HG02970 (cell line): ENCODE results near the gene PAPOLA.

Experiments used
- ATAC-seq: cut with Tn5 transposase; IDR thresholded peaks from one replicate; pipeline ENCODE4 v1.9.1; 2021; ENCODE audit warnings: mild to moderate bottlenecking, moderate library complexity, moderate number of reproducible peaks; ENCODE audit not compliant: unreplicated experiment, low FRiP score

The PAPOLA gene

DNA sequence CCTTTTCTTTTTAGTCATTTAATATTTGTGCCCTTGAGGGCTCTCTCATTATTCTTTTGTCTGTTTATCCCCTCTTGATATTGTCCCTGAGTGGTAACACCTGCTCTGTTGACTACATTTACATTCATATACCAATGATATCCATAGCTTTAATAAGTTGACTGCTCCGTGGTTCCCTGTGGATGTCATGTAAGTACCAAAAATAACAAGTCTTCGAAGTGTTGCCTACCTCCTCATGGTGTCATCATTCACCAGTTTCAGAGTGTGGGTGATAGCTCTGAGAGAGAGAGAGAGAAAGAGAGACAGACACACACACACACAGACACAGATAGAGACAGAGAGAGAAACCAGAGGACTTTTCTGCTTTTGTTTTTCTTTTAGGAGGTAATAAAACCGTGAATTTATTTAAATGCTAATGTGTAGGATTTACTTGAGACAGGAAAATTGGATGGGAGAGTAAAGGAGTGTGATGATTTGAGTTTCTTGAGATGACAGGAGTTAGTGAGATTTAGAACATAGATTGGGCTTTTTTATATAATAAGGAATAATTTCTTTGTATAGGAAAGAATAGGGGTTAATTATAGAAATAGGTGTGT lies 52.2 kb downstream of the PAPOLA start:
- ATAC-seq: no peak

DNA sequence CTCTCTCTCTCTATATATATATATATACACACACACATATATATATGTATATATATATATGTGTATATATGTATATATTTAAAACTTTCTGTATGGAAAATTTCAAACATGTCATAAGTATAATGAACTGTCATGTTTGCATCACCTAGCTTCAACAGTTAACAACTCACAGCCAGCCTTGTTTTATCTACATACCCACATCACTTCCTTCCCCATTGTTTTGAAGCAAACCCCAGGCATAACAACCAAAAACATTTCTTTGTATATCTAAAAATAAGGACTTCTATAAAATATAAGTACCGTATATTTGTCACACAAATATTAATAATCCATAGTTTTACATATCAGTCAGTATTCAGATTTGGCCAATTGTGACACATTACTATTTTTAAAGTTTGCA lies 57.4 kb downstream of the PAPOLA start:
- no peak for ATAC-seq

DNA sequence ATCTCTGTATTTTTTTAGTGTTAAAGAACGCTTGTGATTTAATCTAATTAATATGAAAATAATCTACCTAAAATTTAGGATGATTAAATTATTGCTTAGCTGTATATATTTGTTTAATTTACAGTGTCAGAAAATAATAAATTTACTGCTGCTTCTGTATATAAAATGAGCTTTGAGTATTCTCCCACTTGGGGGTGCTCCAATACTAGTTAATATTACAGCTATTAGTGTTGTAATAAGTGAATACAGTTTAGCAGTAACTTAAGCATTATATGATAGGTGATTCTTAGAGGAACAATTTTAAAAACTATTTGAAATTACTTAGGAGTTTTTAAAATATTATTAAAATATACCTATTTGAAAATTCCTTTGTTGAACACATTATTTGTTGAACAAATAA lies 62.2 kb downstream of the PAPOLA start:
- no peak for ATAC-seq

DNA sequence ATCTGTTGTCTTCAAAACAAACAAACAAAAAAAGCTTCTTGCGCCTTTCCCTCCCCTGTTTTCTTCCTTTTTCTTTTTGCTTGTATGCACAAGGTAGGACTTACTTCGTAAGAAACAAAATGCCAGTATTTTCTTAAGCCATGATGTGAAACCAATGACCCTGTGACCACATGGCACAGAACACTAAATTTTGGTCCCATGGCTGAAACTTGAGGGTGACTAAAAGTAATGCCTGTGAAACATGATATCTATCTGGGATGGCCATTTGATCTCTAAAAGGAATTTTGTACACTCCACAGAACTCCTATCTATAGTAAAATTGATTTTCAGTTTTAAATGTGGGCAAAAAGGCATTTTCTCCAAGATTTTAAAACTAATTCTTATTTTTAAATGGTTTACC lies 63.6 kb downstream of the PAPOLA start:
- no peak for ATAC-seq

DNA sequence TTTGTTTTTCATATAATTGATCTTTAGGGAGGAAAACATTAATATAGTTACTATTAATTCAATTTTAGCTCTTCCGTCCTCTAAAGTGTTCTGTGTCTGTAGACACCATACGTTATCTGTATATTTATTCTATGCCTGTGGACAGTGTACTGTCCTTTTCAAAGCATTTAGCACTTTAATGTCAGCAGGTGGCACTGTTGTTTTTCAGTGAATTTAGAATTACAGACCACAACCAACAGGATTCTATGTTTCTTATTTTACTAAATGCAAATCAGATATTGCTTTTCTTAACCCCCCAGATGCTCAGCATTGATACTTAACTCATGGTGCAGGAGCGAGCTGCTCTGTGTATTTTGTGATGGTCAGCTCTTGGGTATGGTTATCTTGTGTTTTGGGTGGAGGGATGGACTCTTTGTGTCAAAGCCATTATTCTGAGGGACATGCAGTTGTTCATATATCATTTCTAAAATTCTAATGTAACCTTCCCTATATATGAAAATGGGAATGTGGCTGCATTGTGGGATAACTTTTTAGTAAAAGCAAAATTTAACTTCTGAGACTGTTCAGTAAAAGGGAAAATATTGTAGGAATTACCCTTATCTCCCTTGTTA lies 65.2 kb downstream of the PAPOLA start:
- ATAC-seq: no peak

DNA sequence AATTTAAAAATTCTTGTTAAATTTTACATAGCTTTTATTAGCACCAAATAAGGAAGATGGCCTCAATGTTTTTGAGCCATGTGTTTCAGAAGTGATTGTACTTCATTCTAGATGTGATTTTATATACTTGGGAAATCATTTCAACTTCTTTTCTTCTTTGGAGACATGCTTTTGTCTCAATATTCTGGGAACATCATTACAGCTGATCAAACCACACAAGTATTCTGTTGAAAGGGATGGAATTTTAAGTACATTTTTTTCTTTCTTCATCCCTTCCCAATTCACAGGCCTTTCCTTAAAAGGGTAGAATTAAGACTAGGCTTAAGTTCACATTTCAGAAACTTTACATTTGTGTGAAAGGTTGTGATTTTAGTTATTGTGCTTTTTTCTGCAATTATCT lies 66.4 kb downstream of the PAPOLA start:
- ATAC-seq: no peak

DNA sequence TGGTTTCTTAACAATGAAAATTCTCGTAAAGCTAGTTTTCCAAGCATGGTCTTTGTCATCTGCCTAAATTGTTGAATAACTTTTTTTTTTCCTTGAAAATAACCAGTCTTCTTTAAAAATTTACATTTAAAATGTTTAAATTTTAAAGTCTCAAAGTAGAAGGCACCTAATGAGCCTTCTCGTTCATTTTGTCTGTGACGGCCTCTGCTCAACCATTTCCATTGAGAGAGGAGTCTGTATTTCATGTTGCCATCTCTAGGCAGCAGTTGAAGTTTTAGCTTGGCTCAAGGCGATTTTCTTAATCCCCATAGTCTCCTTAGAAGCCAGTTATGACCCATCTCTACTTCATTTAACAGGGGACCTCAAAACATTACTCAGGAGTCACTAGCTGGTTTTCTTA lies 69.1 kb downstream of the PAPOLA start:
- no peak for ATAC-seq

DNA sequence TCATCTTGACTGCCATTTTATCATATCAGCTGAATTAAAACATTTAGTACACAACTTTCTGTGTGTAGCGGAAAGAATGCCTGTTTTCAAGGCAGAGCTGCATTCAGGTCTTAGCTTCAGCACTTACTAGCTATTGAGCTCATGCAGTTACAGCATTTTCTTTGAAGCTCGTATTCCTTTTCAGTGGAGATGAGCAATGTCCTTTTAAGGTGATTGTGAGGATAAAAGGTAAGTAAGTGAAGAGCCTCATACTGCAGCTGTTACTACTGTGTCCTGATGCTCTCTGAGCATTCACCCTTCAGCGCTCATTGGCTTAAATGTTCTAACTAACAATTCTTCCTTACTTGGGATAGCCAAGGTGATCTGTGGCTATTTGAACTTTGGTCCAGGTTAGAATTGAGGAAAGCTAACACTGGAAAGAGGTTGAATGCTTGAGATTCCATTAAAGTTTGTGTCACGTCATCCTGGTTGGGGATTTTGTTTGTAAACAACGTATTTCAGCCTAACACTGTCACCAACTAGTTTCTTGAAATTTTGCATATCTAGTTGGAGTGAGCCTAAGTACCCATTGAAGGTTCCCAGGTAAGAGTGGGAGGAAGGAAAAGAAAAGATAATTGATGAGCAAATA lies 71.4 kb downstream of the PAPOLA start:
- ATAC-seq: no peak

DNA sequence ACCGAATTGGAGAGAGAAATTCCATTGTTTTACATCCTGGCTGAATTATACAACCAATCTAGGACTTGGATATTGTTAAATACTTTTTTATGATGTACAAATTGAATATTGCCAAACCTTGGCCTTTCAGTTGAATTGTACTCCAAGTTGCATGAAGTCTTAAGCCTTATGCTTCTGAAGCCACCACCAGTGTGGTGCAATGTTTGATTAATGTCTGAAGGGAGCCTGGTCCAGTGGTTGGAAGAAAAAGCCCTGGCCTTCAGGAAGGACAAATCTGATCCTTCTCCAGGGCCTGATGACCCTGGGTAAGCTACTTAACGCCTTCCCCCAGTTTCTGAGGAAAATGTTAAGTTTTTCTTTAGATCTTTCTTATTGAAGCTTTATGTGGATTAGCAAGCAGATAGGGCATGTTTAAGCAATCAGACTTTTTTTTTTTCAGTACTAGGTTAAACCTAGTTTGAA lies 72.0 kb downstream of the PAPOLA start:
- no peak for ATAC-seq

DNA sequence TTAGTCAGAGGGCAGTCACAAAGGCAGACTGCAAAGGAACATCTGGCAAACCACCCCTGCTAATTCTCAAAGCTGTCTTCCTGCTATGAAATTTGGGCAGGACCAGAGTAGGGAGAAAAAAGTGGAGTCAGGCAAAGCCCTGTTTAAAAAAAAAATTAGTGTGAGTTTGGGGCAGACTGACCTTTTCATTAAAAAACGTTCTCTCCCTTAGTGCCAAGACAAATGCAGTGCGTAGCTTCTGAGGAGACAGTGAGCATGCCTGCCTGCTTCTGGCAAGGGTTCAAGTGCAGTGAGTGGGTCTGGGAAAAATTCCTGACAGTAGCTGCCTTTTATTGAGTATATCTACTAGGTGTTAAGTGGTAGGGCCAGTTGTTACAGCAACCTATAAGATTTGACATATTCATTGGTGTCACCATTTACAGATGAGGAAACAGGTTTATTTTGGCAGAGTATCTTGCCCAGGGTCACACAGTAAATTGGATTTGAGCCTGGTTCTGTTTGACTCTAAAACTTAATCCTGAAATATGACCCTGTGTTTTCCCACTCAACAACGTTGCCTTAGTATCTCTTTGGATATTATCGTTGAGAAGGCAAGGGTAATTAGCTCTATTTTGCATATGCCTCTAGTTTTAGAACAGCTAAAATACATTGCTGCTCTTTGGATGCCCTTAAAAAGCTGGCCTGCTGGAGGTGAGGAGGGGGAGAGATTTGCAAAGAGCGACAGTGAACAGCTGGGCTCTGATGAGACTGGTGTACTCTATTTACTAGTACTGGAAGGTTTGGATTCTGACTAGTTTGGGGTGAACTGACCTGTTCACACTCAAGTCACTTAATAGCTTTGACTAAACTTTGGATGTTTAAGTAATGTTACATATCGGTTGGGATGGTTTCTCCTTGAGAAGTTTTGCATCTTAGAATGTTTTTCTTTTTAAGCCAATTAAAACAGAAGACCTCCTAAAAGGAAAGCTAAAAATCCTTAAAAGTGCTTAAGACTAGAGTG lies 72.8 kb downstream of the PAPOLA start:
- no peak for ATAC-seq

DNA sequence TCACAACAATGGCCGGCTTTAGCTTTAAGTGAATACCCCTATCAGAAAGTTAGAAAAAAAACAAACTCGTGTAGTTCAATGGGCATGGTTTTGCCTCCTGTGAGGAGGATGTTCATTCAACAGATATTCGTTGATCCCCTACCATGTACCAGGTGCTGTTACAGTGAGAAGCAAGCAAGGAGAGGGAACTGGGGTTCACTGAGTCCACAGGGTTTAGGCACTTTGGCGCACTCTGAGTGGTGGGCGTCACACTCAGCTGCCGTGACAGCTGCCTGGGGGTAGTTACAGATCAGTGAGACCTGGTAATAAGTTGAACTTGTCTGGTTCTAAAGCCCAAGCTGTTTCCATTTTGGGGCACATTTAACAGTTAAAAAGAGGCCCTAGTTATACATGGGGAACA lies 74.2 kb downstream of the PAPOLA start:
- no peak for ATAC-seq

DNA sequence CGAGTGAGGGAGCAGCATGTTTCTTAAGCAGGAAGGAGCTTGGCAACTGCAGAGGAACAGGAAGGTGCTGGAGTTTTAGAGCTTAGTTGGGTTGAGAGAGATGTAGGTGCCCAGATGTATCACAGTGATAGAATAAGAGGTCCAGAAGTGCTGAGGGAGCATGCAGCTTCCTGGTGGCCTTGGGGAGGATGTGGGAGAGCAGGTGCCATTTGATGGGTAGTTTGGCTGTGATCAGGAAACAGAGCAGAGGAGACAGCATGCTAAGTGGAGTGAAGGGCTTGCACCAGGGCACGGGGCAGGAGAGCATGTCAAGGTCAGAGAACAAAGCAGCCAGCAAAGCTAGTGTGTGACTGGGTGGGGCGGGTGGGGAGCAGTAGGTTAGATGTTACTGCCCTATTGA lies 74.8 kb downstream of the PAPOLA start:
- no peak for ATAC-seq

DNA sequence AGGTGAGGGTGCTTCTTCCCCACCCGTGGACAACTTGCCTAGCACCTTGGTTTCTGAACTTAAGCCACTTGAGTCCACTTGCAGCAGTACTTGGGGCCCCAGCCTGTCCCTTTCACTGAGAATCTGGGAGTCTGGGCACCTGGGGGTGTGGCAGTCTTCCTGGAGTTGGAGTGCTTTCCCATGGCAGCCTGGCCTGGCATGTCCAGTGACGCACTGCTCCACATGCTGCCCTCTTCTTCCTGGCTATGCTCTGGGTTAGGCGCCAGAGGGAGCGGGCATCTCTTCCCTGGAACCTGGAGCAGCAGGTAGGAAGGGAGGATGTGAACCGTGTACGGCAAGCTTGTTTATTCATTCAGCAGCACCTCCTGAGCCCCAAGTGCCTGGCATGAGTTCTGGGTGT lies 76.4 kb downstream of the PAPOLA start:
- no peak for ATAC-seq

DNA sequence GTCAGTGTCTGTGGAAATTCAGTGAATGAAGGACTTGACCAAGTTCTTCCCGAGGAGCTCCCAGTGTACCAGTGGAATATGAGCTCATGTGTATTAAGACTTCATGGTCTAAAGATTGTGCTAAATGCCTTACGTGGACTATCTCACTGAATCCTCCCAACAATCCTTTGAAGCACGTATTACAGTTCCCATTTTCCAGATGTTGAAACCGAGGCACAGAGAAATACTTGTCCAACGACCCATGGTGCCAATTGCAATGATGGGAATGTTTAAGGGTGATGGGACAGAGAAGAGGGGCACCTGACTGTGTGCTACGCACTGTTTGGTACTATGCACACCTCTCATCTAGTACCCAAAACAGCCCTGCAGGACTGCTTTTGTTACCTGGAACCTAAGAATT lies 77.2 kb downstream of the PAPOLA start:
- no peak for ATAC-seq

DNA sequence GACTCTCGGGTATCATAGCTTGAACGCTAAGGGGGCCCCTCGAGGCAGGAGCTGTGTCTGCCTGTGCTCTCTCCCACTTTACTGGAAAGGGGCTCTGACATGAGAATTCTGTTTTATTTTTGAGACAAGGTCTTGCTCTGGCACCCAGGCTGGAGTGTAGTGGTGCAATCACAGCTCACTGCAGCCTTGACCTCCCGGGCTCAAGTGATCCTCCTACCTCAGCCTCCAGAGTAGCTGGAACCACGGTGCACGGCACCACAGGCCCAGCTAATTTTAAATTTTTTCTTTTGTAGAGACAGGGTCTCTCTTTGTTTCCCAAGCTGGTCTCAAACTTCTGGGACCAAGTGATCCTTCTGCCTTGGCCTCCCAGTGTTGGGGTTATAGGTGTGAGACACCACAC lies 77.7 kb downstream of the PAPOLA start:
- no peak for ATAC-seq

DNA sequence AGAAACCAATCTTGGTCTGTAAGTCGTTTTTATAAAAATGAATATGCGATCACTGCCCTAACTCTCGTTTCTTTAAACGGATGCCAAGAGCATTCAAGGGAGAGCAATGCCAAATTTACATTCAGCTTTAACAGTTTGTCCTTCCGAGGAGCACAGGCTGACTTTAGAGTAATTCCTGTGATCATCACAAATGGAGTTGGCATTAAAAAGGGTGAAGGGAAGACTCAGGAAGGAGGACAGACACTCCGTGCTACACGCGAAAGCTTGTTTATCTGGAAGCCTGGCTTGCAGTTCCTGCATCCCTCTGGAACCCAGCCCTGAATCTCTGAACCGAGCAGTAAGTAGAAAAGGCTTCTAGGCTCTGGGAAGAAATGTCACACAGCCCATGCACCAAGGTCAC lies 78.4 kb downstream of the PAPOLA start:
- ATAC-seq: no peak

DNA sequence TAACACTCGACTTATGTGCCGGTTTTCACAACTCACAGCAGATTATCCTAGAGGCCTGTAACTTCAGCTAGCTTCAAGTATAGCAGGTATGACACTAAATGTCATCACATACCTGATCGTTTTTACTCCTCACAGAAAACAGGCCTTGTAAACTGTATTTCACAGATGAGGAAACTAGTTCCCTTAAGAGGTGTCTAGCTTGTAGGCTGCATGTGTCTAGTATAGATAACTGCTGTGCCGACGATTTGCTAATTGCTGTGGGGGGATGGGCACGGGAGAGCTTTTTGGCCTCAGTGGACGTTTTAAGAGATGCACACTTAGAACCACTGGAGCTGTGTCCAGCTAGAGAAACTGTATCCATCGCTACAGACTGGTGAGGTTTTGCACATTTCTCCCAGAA lies 78.8 kb downstream of the PAPOLA start:
- ATAC-seq: no peak

DNA sequence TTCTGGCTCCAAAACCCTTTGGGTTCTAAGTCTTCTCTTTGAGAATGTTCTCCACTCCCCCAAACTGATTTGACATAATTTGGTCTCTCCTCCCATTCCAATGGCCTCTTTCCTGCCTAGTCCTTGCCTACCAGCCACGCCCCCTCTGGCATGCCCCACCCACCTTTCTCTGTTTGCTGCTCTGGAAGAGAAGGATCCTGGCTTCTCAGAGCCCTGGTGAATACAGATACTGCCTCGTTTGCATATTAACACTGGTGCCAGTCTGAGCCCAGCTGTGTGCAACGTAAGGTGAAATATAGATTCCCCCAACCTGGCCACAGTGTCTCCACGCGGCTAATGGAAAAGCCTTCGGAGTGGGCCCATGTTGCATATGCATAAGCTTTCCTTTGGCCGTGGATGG lies 79.7 kb downstream of the PAPOLA start:
- ATAC-seq: no peak

DNA sequence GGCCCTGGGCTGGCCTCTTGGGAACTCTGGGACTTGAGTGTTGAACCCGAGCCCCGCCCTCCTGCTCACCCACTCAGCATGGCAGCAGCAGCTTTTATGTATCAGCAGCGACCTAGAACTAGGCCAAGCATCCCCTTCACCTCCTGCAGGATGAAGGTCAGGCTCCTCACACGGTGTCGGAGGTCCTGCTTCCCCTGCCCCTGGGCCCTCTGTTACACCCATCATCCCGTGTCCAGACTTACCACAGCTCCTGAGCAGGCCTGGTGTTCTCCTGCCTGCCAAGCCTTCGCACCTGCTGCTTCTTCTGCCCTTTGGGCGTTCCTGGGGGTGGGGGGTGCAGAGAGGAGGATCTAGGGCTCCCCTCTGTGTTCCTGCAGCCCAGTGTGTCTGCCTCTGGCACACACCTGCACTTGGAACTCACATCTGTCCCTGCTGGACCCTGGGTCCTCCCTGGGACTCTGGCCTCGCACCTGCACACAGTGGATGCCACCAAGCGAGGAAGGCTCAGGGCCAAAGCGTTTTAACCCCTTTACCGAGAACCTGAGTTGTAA lies 80.3 kb downstream of the PAPOLA start:
- no peak for ATAC-seq

DNA sequence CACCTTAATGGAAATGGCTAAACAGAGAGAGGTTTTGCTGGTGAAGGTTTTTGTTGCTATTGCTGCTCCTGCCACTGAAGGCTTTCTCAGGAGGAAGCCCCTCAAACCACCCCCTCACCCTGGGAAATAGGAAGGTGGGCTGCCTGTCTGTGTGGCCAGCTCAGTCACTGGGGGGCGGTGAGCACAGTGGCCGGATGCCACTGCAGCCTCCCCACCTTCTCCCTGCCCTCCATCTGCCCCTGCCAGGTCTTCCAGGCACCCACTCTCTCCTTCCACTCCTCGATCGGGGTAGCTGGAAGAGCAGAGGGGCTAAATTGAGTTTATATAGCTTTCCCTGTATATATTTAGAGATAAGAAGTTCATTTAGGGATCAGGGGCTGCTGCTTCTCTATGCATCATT lies 80.8 kb downstream of the PAPOLA start:
- no peak for ATAC-seq

DNA sequence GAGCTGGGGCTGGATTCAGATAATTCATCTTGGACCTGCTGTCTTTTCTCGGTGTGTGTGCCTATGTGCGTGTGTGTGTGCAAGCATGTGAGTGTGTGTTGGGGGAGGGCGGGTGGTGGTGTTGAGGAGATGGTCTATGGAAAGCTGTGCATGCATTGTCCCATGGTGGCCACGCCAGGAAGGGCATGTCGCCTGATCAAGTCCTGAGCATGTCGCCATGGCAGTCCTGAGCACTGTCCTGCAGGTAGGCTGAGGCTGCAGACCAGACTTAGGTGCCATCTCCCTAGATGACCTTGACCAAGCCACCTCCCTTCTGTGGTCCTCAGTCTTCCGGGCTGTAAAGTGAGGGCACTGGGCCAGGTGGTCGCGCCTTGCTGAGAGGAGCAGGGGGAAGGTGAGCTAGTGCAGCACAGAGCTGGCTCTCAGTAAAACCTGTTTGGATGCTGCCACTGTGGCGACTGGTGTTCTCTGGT lies 81.4 kb downstream of the PAPOLA start:
- ATAC-seq: no peak
